Measurements from ENCODE around the gene MUC4. TPM values are rescaled to one million over a fixed set of nuclear protein-coding genes. Genes with fewer than 3 reads are reported as not detected.

The MUC4 gene
- total RNA-seq, 2 donors from 2014 or later = 150 to 203 TPM

DNA sequence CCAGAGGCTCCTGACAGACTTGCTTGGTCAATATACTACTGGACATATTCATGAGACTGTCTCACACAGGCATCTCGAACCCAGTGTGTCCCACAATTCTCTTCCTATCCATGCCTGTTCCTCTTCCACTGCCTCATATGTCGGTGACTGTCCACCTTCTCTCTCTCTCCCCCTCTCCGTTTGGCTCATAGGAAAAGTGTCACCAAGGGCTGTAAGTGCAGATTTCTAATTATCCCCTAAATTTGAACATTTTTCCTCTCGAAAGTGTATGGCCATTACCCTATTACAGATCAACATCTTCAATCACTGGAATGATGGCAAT lies 113.4 kb downstream of the MUC4 start:
- no peak overlapping the region for H3K4me3 ChIP-seq
- H3K27ac ChIP-seq = no peak overlapping the region
- intact Hi-C loops (cut with DNase I) = no loop called here
- no peaks in the 10 kb centered on the region for H3K4me1 ChIP-seq
- DNase-seq = no peak
- H3K27me3 ChIP-seq = no peaks in the 10 kb centered on the region
- H3K9me3 ChIP-seq = no peaks in the 10 kb centered on the region
- H3K36me3 ChIP-seq = peaks cover 13% of the 10 kb centered on the region
- TF ChIP-seq, protein P1, sequence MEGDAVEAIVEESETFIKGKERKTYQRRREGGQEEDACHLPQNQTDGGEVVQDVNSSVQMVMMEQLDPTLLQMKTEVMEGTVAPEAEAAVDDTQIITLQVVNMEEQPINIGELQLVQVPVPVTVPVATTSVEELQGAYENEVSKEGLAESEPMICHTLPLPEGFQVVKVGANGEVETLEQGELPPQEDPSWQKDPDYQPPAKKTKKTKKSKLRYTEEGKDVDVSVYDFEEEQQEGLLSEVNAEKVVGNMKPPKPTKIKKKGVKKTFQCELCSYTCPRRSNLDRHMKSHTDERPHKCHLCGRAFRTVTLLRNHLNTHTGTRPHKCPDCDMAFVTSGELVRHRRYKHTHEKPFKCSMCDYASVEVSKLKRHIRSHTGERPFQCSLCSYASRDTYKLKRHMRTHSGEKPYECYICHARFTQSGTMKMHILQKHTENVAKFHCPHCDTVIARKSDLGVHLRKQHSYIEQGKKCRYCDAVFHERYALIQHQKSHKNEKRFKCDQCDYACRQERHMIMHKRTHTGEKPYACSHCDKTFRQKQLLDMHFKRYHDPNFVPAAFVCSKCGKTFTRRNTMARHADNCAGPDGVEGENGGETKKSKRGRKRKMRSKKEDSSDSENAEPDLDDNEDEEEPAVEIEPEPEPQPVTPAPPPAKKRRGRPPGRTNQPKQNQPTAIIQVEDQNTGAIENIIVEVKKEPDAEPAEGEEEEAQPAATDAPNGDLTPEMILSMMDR (IDR thresholded peaks at IDR 0.05) = no peak
- H3K9ac ChIP-seq (ENCODE audit: low read depth in 2 of 2, low read length in 2 of 2) = no peak overlapping the region

GRCh38 chr3:195697582-195698324 lies 114.0 kb downstream of the MUC4 start:
- DNase-seq = no peak
- no peak overlapping the region for H3K27ac ChIP-seq
- no peaks in the 10 kb centered on the region for H3K27me3 ChIP-seq
- peaks cover 16% of the 10 kb centered on the region for H3K36me3 ChIP-seq
- no peaks in the 10 kb centered on the region for H3K4me1 ChIP-seq
- no peaks in the 10 kb centered on the region for H3K9me3 ChIP-seq
- intact Hi-C loops (cut with DNase I) = no loop called here
- no peak overlapping the region for H3K9ac ChIP-seq (ENCODE audit: low read depth in 2 of 2, low read length in 2 of 2)
- TF ChIP-seq, protein P1 (IDR thresholded peaks at IDR 0.05) = no peak
- no peak overlapping the region for H3K4me3 ChIP-seq

Small RNA genes within 50 kb of the gene (microRNA-seq; reads per million reads assigned to microRNA genes)
- not detected for gene MIR570

Other genes with a start within 250 kb of the MUC4 start
- 10 to 100 TPM in 1 of 2 donors, 1 to 10 TPM in 1; 7.2 to 13.1 TPM for gene APOD, start 228.0 kb downstream of the MUC4 start, total RNA-seq
- 100 to 1,000 TPM in 1 of 2 donors, 10 to 100 TPM in 1; 58.1 to 170 TPM for gene MUC20, start 91.0 kb downstream of the MUC4 start, total RNA-seq
- gene TNK2, start 96.6 kb upstream of the MUC4 start, total RNA-seq = 10 to 100 TPM; 23.8 to 28.5 TPM